GM21360 (cell line): ENCODE data around the gene MACROD2.
"Not testable (repeated sequence)": the region's sequence is repeated elsewhere in the genome, so short reads cannot be mapped to it uniquely, and the experiment has no call there.

Source experiments
- ATAC-seq: cut with Tn5 transposase; IDR thresholded peaks from one replicate; pipeline ENCODE4 v1.9.1; 2021; ENCODE audit warnings: mild to moderate bottlenecking, moderate library complexity; ENCODE audit not compliant: unreplicated experiment

MACROD2 gene

DNA sequence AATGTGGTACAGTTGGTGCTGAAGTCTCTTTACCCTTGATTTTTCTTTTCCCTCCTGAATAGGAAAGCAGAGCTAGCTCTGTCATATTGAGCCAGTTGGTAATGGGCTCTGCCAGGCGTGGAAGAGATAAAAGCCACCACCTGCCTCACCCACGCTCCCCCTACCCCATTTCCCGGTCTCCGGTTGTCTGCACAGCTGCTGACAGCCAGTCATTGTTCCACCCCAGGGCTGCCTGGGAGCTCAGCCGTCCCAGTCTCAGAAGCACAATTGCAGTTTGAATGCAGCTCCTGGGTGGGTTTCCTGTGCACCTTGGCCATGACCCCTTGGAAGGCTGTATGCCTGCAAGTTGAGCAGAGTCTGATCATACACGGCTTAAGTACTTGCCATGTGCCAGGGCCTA lies 1017.2 kb downstream of the MACROD2 start:
- no peak for ATAC-seq

DNA sequence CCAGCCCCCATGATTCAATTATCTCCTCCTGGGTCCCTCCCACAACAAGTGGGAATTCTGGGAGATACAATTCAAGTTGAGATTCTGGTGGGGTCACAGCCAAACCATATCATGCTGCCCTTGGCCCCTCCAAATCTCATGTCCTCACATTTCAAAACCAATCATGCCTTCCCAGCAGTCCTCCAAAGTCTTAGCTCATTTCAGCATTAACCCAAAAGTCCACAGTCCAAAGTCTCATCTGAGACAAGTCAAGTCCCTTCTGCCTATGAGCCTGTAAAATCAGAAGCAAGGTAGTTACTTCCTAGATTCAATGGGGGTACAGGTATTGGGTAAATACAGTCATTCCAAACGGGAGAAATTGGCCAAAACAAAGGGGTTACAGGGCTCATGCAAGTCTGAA lies 1021.6 kb downstream of the MACROD2 start:
- not testable (repeated sequence) for ATAC-seq

DNA sequence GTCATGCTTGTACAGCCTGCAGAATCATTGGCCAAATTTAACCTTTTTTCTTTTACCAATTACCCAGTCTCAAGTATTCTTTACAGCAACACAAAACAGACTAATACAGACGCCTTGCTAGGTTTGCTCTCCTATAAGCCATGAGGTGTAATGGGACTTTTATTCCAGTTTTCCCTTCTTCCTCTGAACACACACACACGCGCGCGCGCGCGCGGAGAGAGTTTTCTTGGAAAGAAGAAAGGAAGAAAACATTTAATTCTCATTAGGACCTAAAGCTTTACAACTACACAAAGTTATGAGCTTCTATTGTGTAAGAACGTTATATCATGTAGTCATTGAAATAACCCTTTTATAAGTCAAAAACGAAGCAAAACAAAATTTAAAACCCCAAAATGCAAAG lies 1023.6 kb downstream of the MACROD2 start:
- ATAC-seq, result no peak

DNA sequence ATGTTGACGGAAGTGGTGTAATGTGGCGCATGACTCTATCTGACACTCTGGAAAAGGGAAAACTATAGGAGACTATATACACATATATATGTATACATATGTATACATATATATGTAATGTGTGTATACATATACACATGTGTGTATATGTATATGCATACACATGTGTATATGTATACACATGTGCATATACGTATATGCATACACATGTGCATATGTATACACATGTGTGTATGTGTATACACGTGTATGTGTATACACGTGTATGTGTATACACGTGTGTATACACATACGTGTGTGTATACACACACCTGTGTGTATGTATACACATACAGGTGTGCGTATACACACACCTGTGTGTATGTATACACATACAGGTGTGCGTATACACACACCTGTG lies 1025.5 kb downstream of the MACROD2 start:
- ATAC-seq, result no peak

DNA sequence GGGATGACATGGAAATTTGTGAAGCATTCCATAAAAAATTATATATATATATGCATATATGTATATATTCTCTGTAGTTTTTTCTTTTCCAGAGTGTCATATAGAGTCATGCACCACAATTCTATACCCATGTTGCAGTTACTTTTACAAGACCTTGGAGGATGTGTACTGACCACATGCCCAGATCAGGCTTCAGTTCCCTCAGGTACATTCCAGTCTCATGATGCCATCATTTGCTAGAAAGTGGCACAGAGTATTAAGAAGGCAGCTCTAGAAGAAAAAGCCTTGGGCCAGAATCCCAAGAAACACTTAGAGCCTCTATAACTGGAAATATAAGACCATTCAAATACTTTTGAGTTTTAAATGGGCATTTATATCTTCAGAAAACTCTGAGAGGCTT lies 1027.6 kb downstream of the MACROD2 start:
- ATAC-seq, result no peak

DNA sequence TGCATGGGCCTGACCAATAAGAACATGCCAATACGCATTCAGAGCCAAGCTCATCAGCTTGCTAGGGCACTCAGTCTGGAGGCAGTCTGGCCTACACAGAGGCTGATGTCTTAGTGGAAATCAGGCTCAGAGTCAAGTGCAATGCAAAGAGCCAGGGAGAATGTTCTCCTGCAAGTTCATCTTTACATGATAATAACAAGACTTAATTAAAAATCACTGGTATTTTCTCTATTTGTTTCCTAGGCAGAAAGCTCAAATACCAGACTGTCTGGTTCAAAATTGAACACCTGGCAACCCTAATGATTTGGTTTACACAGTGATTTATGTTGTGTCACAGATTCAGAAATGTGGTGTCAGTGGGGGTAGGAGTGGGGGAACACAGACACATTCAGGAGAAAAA lies 1031.4 kb downstream of the MACROD2 start:
- ATAC-seq, result no peak

DNA sequence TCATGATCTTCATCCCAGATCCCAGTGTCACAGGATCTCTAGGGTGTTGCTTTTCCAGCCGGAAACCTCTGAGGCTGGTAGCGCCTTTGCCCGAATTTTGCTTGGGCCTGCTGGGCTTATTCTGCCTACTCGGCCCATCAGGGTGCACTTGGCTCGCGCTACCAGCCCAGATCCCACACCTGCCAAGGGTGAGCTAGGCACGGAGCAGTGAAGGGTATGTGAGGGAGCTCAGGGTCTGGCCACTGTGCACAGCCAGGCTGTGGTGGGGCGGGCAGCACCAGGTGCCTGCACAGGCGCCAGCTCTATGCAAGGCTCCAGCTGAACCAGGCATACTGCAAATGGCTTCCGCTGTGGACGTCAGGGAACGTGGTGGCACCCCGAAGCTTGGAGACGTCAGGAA lies 1035.5 kb downstream of the MACROD2 start:
- no peak for ATAC-seq

DNA sequence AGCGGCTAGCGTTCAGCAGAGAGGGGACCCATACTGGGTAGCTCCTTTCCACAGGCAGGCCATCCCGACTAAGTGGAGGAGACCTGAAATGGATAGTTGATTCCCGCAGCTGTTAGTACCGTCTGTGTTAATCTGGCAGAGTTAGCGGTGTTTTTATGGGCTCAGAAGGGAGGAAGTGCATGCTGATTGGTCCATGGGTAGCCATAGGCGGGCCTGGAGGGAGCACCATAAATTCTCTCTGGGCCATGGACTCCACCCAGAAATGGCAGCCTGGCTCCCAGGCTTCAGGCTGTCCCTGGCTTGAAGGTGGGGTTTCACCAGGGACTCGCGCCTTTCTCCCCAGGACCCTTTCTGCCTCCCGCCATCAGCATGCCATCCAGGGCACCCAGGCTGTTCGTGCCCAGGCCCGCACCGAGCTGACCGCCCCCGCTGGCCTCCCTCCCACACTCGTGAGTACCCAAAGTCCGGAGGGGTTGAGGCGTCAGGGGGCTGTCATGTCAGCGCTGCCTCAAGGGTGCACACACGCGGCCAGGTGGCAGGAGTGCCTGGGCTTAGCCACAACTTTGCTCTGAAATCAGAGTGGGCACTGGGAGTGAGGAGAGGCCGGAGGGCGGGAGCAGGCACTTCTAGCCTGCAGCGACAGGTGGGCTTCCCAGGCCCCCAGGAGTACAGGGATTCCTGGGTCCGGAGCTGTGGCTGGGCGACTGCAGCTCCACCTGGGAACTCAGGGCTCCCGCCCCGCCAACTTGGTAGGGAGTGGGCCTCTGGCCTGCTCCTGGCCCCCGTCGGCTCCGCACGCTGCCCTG lies 1036.4 kb downstream of the MACROD2 start:
- no peak for ATAC-seq

DNA sequence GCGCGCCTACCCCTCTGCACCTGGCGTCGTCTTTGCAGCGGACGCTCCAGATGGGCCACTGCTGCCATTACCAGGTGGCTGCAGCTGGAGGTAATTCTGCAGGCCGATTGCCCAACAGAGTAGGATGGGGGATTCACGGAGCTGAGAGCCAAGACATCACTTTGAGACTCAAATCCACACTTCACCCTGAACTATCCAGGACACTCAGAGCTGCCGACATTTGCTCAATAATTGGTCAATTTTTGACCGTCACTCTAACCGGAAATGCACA lies 1037.0 kb downstream of the MACROD2 start:
- ATAC-seq, result no peak

DNA sequence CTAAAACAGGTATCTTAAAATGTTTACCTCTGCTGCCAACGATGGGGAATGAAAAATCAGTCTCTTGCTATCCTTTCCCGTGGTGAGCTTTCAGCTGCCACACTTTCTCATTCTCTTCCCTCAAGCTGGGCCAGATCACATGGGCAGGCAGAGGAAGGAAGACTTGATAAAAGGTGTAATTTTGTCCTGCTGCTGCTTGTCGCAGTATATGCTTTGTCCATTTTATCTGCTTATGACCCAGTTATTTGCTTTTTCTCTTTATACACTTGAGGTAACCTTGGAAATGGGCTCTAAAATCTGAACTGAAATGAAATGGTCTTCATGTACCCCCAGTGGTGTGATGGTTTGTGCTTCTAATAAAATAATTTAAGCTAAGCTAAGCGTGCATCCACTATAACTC lies 1038.0 kb downstream of the MACROD2 start:
- ATAC-seq, result no peak

DNA sequence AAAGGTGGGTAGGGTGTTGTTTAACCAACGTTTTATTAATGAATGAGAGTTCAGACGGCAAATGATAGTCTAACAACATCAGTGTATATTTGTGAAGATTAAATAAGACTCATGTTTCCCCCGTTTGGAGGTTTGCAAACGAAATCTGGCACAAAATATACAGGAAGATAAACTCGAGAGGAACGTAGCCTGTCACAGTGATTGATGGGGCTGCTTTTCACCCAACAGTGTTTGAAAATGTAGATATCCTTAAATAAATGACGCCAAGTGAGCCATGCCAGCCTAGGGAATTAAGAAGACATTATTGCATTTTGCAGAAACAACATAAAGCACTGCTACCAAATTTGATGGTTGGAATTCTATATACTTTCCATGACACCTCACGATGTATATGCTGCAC lies 1038.6 kb downstream of the MACROD2 start:
- no peak for ATAC-seq

DNA sequence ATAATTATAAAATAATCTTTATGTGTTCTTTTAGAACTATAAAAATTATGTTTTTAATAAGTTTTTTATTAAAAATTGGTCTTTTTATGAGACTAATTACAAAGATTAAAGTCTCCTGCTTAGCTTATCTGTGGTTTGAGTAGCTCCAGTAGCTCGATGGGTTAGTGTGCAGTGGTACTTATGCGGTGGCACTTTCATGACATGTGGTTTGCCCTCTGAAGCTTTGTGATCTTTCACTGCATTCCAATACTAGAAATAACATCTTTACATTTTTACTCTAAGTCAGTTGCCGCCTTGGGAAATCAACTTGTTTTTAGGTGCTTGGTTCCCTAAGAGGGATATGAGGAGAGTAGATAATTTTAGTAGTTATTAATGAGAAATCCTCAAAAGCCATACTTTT lies 1041.6 kb downstream of the MACROD2 start:
- no peak for ATAC-seq

DNA sequence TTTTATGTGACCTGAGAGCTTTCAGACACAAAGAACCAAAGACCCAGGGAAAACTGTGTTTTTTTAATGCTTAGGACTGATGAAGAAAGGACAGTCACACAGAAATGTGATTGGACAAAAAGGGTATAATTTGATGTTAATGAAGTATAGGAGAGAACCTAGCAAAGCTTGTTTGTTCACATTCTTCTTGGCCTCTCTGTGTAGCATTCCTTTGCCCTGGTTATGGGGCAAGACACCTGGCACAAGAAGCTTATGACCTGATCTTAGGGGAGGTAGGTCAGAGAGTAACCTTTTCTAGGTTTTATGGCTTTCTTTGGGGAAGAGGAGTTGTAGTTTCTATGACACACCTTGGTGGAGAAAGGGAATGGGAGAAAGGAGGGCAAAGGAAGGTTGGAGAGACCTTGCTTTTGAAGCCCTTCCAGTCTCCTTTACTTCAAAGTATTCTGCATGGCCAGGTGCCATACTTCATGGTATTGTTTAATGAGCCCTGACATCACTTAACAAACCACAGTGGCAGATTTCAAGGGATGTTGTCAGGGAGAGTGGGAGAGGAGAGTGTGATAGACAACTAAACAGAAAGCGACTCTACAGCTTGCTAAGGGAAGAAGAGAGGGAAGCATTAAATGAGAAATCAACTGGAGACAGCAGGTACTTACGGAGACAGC lies 1043.9 kb downstream of the MACROD2 start:
- no peak for ATAC-seq

DNA sequence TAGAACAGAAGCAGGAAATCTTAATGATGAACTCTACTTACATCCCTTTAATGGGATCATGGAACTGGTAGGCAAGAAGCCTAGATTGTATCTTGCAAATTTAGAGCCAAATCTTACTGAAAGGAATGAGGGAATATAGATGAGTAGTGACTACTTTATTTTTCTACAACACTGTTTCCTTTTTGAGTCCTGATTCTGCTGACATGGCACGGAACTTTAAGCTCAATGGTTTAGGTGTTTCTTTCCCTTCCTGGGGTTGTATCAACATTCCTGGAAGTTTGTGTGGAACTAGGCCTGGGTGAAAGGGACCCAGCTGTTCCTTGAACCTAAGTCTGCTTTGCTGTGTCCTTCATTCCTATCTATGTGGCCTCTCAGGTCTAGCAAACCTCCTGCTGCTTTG lies 1047.4 kb downstream of the MACROD2 start:
- ATAC-seq, result no peak

DNA sequence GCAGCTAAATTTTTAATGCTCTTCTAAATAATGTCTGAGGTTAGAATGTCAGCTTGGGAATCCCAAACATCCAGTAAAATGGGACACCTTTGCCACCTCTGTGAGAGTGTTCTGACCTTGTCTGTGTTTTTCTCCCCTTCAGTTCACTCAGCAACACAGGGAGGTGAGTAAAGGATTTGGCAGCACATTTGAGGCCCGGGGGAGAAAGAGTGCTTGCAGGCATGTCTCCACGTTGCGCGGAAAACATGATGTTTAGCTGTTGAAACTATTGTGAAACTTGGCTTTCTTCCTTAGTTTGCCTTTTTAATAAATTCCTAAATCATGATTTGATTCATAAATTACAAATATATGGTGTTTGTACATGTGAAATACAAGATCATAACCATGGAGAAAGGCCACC lies 1049.9 kb downstream of the MACROD2 start:
- ATAC-seq, result no peak

DNA sequence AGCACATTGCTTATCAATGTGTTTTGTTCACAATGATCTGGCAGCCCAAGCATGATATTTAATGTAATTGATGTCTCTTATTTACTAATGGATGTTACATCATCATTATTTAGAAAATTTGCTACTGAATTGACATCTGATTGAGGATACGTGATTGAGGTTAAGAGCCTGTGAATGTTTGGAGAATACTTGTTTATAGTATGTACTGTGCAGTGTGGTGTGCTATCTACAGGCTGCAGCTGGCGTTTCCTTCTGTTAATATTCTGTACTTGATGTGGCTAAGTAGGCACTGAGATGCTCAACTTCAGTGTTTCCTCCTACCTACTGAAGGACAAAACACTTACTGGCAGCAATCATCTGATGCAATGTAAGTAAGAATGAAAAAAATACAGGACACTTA lies 1051.7 kb downstream of the MACROD2 start:
- ATAC-seq, result no peak

DNA sequence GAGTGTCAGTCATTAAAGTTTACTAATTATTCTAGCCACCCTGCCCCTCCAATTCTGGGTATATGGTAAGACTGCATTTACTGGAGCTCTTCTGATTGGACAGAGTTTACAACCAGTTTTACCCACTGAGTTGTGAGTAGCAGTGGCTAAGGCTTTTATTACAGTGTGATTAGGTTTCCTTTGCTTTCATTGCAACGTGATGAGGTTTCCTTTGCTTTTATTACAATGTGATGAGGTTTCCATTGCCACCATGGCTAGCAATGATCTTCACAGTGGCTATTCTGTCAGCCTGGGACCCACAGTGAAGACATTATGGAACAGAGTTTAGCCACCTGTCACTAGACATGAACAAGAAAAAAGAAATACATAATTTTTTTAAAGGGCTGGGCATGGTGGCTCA lies 1052.3 kb downstream of the MACROD2 start:
- ATAC-seq, result no peak

DNA sequence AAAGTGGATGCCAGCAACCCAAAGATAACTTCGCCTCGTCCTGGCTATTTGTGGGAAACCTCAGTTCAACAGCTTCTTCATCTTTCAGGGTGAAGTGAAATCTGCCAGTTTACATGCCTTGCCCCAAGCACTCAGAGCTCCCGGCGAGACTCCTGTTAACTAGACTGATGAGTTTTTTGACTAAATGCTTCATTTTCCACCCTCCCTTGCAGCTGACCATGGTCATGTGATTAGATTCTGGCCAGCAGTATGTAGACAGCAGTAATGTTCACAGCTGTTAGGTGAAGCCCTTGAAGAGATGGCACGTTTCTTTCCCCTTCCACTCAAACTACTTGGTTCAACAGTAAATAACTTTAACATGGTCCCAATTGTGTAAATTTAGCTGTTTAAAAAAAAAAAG lies 1060.9 kb downstream of the MACROD2 start:
- ATAC-seq, result no peak

DNA sequence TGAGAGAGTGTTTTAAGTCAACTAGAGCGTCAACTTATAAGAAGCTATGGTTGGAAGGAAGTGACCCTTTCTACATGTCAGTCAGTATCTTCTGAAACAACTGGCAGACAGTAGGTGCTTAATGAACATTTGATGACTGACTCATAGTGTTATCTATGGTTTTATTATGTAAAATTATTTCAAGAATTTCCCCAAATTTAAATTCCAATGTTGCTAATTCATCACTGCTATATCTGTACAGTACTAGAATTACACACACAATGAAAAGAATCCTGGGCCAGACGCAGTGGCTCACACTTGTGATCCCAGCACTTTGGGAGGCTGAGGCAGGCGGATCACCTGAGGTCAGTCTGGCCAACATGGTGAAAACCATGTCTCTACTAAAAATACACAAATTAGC lies 1063.5 kb downstream of the MACROD2 start:
- ATAC-seq, result no peak

DNA sequence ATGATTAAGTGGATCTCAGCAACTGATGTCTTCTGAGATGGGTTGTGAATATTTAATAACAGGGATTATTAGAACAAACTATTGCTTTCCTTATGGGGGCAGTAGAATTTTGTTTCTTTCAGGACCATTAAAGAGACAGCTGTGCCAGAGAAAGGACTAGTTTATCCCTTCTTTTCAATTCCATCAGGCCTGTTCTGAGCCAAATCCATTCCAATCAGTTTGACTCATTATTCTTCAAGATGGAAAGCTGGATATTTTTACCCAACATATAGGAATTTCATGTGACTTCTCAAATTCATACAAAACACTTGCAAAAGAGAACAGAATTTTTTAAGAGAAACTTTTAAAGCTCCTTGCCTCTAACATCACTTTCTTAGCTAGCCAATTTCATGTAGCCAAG lies 1064.1 kb downstream of the MACROD2 start:
- no peak for ATAC-seq

DNA sequence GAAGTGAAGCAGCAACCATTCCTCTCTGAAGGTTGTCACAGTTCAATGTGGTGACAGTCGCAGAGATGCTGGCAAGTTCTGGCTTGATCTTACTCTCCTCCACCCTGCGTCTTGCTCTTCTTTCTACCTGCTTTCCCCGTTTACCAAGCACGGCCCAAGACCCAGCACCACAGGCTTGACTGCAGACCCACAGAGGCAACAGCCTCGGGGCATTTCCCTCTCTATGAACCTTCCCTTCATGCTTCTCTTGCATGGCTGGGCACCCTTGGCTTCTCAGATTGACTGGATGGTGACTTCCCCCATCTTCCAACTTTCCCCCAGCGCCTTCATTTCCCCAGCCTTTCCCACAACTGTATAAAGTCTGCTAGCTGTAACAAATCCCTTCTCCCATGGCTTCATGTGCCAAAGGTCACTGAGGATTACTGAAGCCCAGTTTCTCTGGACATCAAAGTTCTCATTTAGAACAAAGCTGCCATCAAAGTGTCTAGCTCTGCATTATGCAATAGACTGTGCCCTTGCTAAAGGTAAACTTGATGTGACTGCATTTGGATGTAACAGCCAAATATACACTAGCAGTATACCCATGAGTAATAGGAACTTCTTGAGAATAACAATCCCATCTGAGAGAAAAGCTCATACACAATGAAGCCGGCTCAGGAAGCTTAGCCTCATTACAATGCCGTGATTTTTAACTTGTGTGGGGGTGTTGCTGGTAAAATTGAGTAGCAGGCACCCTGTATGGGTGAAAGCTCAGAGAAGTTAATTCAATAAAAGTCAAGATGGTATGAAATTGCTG lies 1065.1 kb downstream of the MACROD2 start:
- no peak for ATAC-seq

DNA sequence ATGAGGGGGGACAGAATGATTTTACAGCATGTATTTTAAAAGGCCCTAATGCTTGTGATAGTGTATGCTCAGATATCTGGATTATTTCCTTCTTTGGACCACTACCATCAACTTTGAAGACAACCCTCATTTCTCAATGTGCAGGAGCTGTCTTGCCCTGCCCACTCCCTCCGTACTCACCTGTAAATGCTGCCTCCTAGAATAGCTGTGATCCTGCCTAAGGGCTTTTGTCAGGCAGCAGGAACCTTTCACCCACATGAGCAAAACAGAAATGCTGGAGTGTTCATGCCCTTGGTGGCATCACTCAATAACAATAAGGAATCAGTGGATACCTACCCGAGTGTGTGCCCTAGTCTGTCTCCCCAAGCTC lies 1065.7 kb downstream of the MACROD2 start:
- no peak for ATAC-seq
